Muscle of arm (tissue), 14 donors: ENCODE results near the gene TBX22. TPM values are rescaled to one million over a fixed set of nuclear protein-coding genes. Genes with fewer than 3 reads are reported as not detected.
"Not testable (repeated sequence)": the region's sequence is repeated elsewhere in the genome, so short reads cannot be mapped to it uniquely, and the experiment has no call there.

Experiments used
- DNase-seq: peaks from one replicate; pipeline ENCODE4 v3.0.0-alpha.2; 2013
- long read RNA-seq, 11 donors: transcript quantifications; one replicate each; lab custom pipeline, GENCODE V29; 2026
- polyA plus RNA-seq, 12 donors: library from polyadenylated mRNA; unstranded; fragments of 120-200 nt; gene quantifications; one replicate each; pipeline ENCODE4 v1.2.1, GENCODE V29; 2013; ENCODE audit not compliant: insufficient read length in 12 of 12

TBX22 gene
- under 1 TPM in 4 of 12 donors, not detected in 8; 0.09 to 0.28 (median 0.12) TPM for polyA plus RNA-seq
- long read RNA-seq, donor 1, result 0 reads
- long read RNA-seq, donor 2, result 0 reads
- long read RNA-seq, donor 3, result 0 reads
- long read RNA-seq, donor 4, result 0 reads
- long read RNA-seq, donor 5, result 0 reads
- long read RNA-seq, donor 6, result 0 reads
- long read RNA-seq, donor 7, result 0 reads
- long read RNA-seq, donor 8, result 0 reads
- long read RNA-seq, donor 9, result 0 reads
- long read RNA-seq, donor 10, result 0 reads
- long read RNA-seq, donor 11, result 0 reads

GRCh38 chrX:80014141-80014940 is at the start of gene TBX22:
Gene TBX22, plus strand, starts transcription at chrX:80014753. Its CDS starts 7,517 bp downstream, at chrX:80022270.
- no peak for DNase-seq

GRCh38 chrX:79975605-79976004 is 38.9 kb upstream of the TBX22 start:
- no peak for DNase-seq

GRCh38 chrX:80004458-80004857 is 10.1 kb upstream of the TBX22 start:
- DNase-seq, result no peak

- no peak for DNase-seq
Measured at GRCh38 chrX:80011522-80011921, 3.0 kb upstream of the TBX22 start.

GRCh38 chrX:80016182-80016581 is 1.6 kb downstream of the TBX22 start:
- DNase-seq, result no peak

GRCh38 chrX:80021621-80022020 is 7.1 kb downstream of the TBX22 start:
- DNase-seq, result no peak

- DNase-seq, result no peak
Measured at GRCh38 chrX:80022363-80023031, 7.9 kb downstream of the TBX22 start.

- DNase-seq, result no peak
Measured at GRCh38 chrX:80026116-80026515, 11.6 kb downstream of the TBX22 start.

GRCh38 chrX:80066156-80066555 is 51.6 kb downstream of the TBX22 start:
- not testable (repeated sequence) for DNase-seq

- DNase-seq, result not testable (repeated sequence)
Measured at GRCh38 chrX:80075625-80076024, 61.1 kb downstream of the TBX22 start.
